Kidney epithelial cell (primary cell): ENCODE measurements around the gene S1PR3. TPM values are rescaled to one million over a fixed set of nuclear protein-coding genes. Genes with fewer than 3 reads are reported as not detected.

Source experiments
- DNase-seq: peaks from one replicate; pipeline ENCODE4 v3.0.0-alpha.2; 2010; ENCODE audit warnings: low read depth
- H3K27me3 ChIP-seq: 2 replicates; pipeline ENCODE4 v1.6.0; 2011; ENCODE audit warnings: low read length; ENCODE audit not compliant: control insufficient read depth, insufficient read depth
- H3K36me3 ChIP-seq: 2 replicates; pipeline ENCODE4 v1.5.1; 2011; ENCODE audit warnings: low read length; ENCODE audit not compliant: control insufficient read depth, insufficient read depth
- H3K4me3 ChIP-seq: 2 replicates; pipeline ENCODE4 v1.5.1; 2011; ENCODE audit warnings: low read depth, mild to moderate bottlenecking, control low read depth, low read length
- CTCF ChIP-seq: IDR thresholded peaks from 2 replicates; pipeline ENCODE4 v1.5.1; 2011; ENCODE audit warnings: mild to moderate bottlenecking, moderate library complexity, low read length, control low read depth, inconsistent platforms; ENCODE audit not compliant: insufficient read depth, poor library complexity, severe bottlenecking
- total RNA-seq: library from RNA; depleted of rRNA; stranded (reverse); fragments of >200 nt; gene quantifications from 2 replicates; pipeline ENCODE4 v1.2.3, GENCODE V29; 2015

S1PR3 gene
- total RNA-seq, 1 donor from 2014 or later: 1.9 TPM

GRCh38 chr9:89008744-89009545 lies 17.7 kb downstream of the S1PR3 start:
- no peak for TF ChIP-seq CTCF
- no peak overlapping the region for H3K4me3 ChIP-seq
- H3K36me3 ChIP-seq: no peaks in the 10 kb centered on the region

DNA sequence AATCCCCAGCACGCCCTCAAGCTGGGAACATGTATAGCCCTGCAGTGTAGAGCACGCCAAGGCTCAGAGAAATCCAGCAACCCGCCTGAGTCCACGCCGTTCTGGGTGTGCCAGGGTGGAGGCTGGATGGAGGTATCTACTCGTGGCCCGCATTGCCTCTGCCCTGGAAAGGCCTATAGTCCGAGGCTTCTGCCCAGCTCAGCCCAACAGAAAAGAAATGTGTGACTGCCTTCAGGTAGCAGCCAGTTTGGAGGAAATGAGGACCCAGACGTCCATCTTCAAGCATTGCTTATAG lies 18.2 kb downstream of the S1PR3 start:
- no peak for DNase-seq
- no peaks in the 10 kb centered on the region for H3K36me3 ChIP-seq
- H3K4me3 ChIP-seq: no peak overlapping the region
- TF ChIP-seq CTCF: no peak
- H3K27me3 ChIP-seq: no peaks in the 10 kb centered on the region

More at GRCh38 chr9:89008744-89009545, 17.7 kb downstream of the S1PR3 start:
- H3K27me3 ChIP-seq: no peaks in the 10 kb centered on the region
- DNase-seq: no peak

GRCh38 chr9:89010056-89010455 lies 18.8 kb downstream of the S1PR3 start:
- DNase-seq: no peak
- Histone ChIP-seq H3K36me3 (no peaks in the 10 kb centered on the region), H3K27me3 (no peaks in the 10 kb centered on the region), H3K4me3 (no peak overlapping the region)
- TF ChIP-seq CTCF: no peak

DNA sequence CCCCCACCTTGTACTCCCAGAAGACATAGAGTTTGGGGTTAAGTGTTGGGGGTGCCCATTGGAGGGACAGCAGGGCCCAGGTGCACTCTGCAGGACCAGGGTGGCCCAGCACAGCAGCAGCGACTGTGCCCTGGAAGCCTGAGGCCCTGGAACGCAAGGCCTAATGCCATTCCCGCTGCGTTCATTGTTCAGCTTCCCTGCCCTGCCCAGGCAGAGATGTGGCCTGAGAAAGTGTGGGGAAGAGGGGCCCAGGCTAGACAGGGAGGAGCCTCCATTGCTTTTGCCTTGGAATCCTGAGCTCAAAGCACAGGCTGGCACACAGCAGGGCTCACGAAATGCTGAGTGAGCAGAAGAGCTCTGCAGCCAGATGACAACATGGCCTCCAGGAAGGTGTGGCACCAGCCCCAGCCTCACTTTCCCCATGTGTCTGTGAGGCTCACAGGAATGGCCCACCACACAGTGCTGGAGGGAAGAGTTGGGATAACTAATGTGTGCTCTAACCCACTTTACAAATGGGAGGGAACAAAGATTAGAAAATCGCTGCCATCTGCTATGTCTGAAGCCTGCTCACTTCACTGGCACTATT lies 19.4 kb downstream of the S1PR3 start:
- H3K36me3 ChIP-seq: no peaks in the 10 kb centered on the region
- no peak for DNase-seq
- TF ChIP-seq CTCF: no peak
- no peaks in the 10 kb centered on the region for H3K27me3 ChIP-seq
- H3K4me3 ChIP-seq: no peak overlapping the region

DNA sequence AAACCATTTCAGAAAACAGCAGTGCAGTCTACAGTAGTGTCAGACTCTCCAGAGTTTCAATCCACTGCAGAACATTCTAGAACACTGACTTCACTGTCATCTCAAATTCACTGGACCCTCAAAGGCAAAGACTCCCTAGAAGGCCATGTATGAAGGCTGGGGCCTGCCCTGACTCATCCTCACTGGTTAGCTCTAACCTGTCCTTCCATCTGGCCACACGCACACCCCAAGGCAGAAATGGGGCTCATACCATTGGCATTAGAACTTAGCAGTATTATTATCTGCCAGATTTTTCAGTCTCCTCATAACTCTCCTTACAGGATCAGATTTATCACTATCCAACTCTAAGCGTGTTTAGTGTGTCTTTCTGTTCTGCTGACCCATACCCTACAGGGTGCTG lies 20.4 kb downstream of the S1PR3 start:
- DNase-seq: no peak
- no peak for TF ChIP-seq CTCF
- no peak overlapping the region for H3K4me3 ChIP-seq
- no peaks in the 10 kb centered on the region for H3K36me3 ChIP-seq
- H3K27me3 ChIP-seq: no peaks in the 10 kb centered on the region

- Histone ChIP-seq H3K27me3 (no peaks in the 10 kb centered on the region), H3K4me3 (no peak overlapping the region), H3K36me3 (no peaks in the 10 kb centered on the region)
- no peak for TF ChIP-seq CTCF
- DNase-seq: no peak
Observed at GRCh38 chr9:89012294-89013042, 21.2 kb downstream of the S1PR3 start.
